SK-N-SH (cell line): ENCODE measurements around the gene ARL3. TPM values are rescaled to one million over a fixed set of nuclear protein-coding genes. Genes with fewer than 3 reads are reported as not detected.

ENCODE experiments used
- CTCF ChIA-PET: fragments of 300-600, 350-600 bp; formaldehyde crosslinking; extraction: SDS; loops from one replicate; lab custom pipeline; 2021; lab: Yijun Ruan, JAX
- POLR2A ChIA-PET: fragments of 350-600 bp; sonication (Branson Sonifier 250); formaldehyde crosslinking; extraction: SDS; loops from one replicate; lab custom pipeline; 2020; ENCODE audit warnings: antibody characterized with exemption, inconsistent platforms; lab: Yijun Ruan, JAX
- DNase-seq: peaks from one replicate; pipeline ENCODE4 v3.0.0; 2012
- H2AFZ ChIP-seq: fragments of 200-600 bp; sonication (generic); 2 replicates; pipeline ENCODE4 v1.8.1; 2016; ENCODE audit warnings: antibody characterized with exemption, mild to moderate bottlenecking, low read depth
- H3F3A ChIP-seq: fragments of 200-600 bp; sonication (generic); replicated peaks from 2 replicates; pipeline ENCODE3; 2016; ENCODE audit warnings: antibody characterized with exemption, mild to moderate bottlenecking; ENCODE audit not compliant: insufficient read depth
- H3K27ac ChIP-seq, 2 experiments: fragments of 200-500 bp in 1 of 2; fragments of 200-600 bp in 1 of 2; sonication (Bioruptor generic) in 1 of 2; sonication (generic), shearing (Covaris generic) in 1 of 2; 2 replicates each; pipeline versions ENCODE4 v1.5.1 to v1.6.1; 2014 to 2016; ENCODE audit warnings: low read depth in 2 of 2, inconsistent platforms in 1 of 2, low read length in 1 of 2, mild to moderate bottlenecking in 1 of 2, mixed read lengths in 1 of 2
- H3K27me3 ChIP-seq: fragments of 200-600 bp; sonication (generic), shearing (Covaris generic); 2 replicates; pipeline ENCODE4 v1.6.1; 2016; ENCODE audit warnings: mixed run types; ENCODE audit not compliant: insufficient read depth
- H3K36me3 ChIP-seq, 2 experiments: fragments of 200-500 bp in 1 of 2; fragments of 200-600 bp in 1 of 2; sonication (Bioruptor generic) in 1 of 2; sonication (generic) in 1 of 2; replicated peaks in 1 of 2; 2 replicates each; pipeline versions ENCODE3 to v1.5.1; 2014 to 2016; ENCODE audit warnings: low read length in 1 of 2, mild to moderate bottlenecking in 1 of 2; ENCODE audit not compliant: insufficient read depth in 2 of 2, control insufficient read depth in 1 of 2
- H3K4me1 ChIP-seq, 2 experiments: fragments of 200-500 bp in 1 of 2; fragments of 200-600 bp in 1 of 2; sonication (Bioruptor generic) in 1 of 2; sonication (generic), shearing (Covaris generic) in 1 of 2; 2 replicates each; pipeline versions ENCODE4 v1.5.1 to v1.6.1; 2014 to 2016; ENCODE audit warnings: low read depth in 1 of 2, low read length in 1 of 2, mixed run types in 1 of 2; ENCODE audit not compliant: insufficient read depth in 2 of 2, control insufficient read depth in 1 of 2
- H3K4me2 ChIP-seq: fragments of 200-600 bp; sonication (generic), shearing (Covaris generic); 2 replicates; pipeline ENCODE4 v1.6.1; 2017; ENCODE audit warnings: mixed run types
- H3K4me3 ChIP-seq, 2 experiments: fragments of 200-500 bp in 1 of 2; fragments of 200-600 bp in 1 of 2; sonication (Bioruptor generic) in 1 of 2; sonication (generic), shearing (Covaris generic) in 1 of 2; 2 replicates each; pipeline versions ENCODE4 v1.5.1 to v1.8.1; 2014 to 2016; ENCODE audit warnings: low read depth in 2 of 2, inconsistent platforms in 1 of 2, low read length in 1 of 2, mild to moderate bottlenecking in 1 of 2, mixed read lengths in 1 of 2, moderate library complexity in 1 of 2
- H3K79me2 ChIP-seq: fragments of 200-600 bp; sonication (generic); 2 replicates; pipeline ENCODE4 v1.8.1; 2017; ENCODE audit warnings: mild to moderate bottlenecking; ENCODE audit not compliant: insufficient read depth
- H3K9ac ChIP-seq: fragments of 200-600 bp; sonication (generic); 2 replicates; pipeline ENCODE4 v1.6.1; 2017; ENCODE audit warnings: mixed run types
- H3K9me2 ChIP-seq: fragments of 200-600 bp; sonication (generic); 2 replicates; pipeline ENCODE4 v1.6.1; 2017; ENCODE audit warnings: mixed run types
- H3K9me3 ChIP-seq: fragments of 200-600 bp; sonication (generic); 2 replicates; pipeline ENCODE4 v1.6.1; 2017; ENCODE audit warnings: mixed run types, mild to moderate bottlenecking, moderate library complexity
- H4K20me1 ChIP-seq: fragments of 200-600 bp; sonication (generic); 2 replicates; pipeline ENCODE4 v1.6.1; 2017; ENCODE audit warnings: mild to moderate bottlenecking, mixed run types; ENCODE audit not compliant: insufficient read depth
- EZH2phosphoT487 ChIP-seq: fragments of 200-600 bp; sonication (generic); IDR thresholded peaks from 2 replicates; pipeline ENCODE4 v1.6.1; 2017; ENCODE audit warnings: low read depth, mixed run types, mild to moderate bottlenecking, antibody characterized with exemption, moderate library complexity, borderline replicate concordance
- GATA2 ChIP-seq: sonication (generic); formaldehyde crosslinking; IDR thresholded peaks from 2 replicates; pipeline ENCODE4 v1.5.0; 2020; ENCODE audit warnings: mild to moderate bottlenecking, missing genetic modification reagents
- JUND ChIP-seq: IDR thresholded peaks from 2 replicates; pipeline ENCODE4 v1.4.0; 2012
- MEF2A ChIP-seq: IDR thresholded peaks from 2 replicates; pipeline ENCODE4 v1.4.0; 2012; ENCODE audit warnings: low read depth, borderline replicate concordance
- POLR2AphosphoS5 ChIP-seq: IDR thresholded peaks from 2 replicates; pipeline ENCODE4 v1.6.1; 2012; ENCODE audit warnings: low read depth, low read length
- RAD21 ChIP-seq: IDR thresholded peaks from 2 replicates; pipeline ENCODE4 v1.6.1; 2012; ENCODE audit warnings: mild to moderate bottlenecking, low read length
- RCOR1 ChIP-seq: fragments of 150-350 bp; IDR thresholded peaks from 2 replicates; pipeline ENCODE4 v1.6.1; 2017; ENCODE audit warnings: antibody characterized with exemption, low read length
- SMC3 ChIP-seq: IDR thresholded peaks from 2 replicates; pipeline ENCODE4 v1.6.1; 2012; ENCODE audit warnings: low read depth, low read length, improper control_type of control experiment
- TEAD4 ChIP-seq: IDR thresholded peaks from 2 replicates; pipeline ENCODE4 v1.4.0; 2012; ENCODE audit warnings: mild to moderate bottlenecking, borderline replicate concordance; ENCODE audit not compliant: insufficient read depth
- WGBS: methylation state at CpG from one replicate; pipeline ENCODE4 v1.1.6; 2017; ENCODE audit warnings: low lambda C conversion rate; 5-methylcytosine and 5-hydroxymethylcytosine counted together
- polyA plus RNA-seq, 3 experiments: library from polyadenylated mRNA; depleted of rRNA; stranded (reverse); fragments of >200 nt; gene quantifications; 2 replicates each; pipeline ENCODE4 v1.2.3, GENCODE V29; 2012
- TF ChIP-seq, protein P1 (sequence below): IDR thresholded peaks from 2 replicates; pipeline ENCODE4; 2012
- TF ChIP-seq, protein P2 (sequence below): IDR thresholded peaks from 2 replicates; pipeline ENCODE4 v1.4.0; 2012; ENCODE audit warnings: low read depth, borderline replicate concordance
- TF ChIP-seq, protein P3 (sequence below): IDR thresholded peaks from 2 replicates; pipeline ENCODE4 v1.6.1; 2012; ENCODE audit warnings: mild to moderate bottlenecking, low read depth, low read length, moderate library complexity
- TF ChIP-seq, protein P4 (sequence below): fragments of 200-600 bp; sonication (generic); IDR thresholded peaks from 2 replicates; pipeline ENCODE4 v1.6.1; 2017; ENCODE audit warnings: antibody characterized with exemption, mild to moderate bottlenecking, moderate library complexity

ARL3 gene
- polyA plus RNA-seq, 1 of the 3 experiments (the other 2 are of a cell fraction) = 11.2 TPM

DNA sequence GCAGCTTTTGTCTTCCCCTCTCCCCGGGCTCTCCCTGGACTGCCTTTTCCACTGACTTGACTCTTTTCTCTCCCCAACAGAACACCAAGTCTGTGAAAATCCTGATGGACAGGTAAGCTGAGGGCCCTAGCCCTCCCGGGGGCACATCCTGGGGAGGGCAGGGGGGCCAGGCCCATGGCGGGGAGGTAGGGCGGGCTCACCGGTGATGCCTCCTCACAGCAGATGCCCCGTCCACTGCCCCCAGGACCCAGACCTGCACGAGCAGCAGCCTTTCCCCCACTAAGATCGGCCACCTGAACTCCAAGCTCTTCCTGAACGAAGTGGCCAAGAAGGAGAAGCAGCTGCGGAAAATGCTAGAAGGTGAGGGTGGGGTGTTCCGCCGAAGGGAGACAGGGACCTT lies 58.2 kb downstream of the ARL3 start:
- peaks cover 16% of the 10 kb centered on the region for H3F3A ChIP-seq
- DNase-seq = no peak
- H4K20me1 ChIP-seq = peaks cover 48% of the 10 kb centered on the region
- TF ChIP-seq TEAD4 (no peak), EZH2phosphoT487 (no peak), RCOR1 (no peak), JUND (no peak), MEF2A (no peak), RAD21 (no peak)
- TF ChIP-seq, protein P1, sequence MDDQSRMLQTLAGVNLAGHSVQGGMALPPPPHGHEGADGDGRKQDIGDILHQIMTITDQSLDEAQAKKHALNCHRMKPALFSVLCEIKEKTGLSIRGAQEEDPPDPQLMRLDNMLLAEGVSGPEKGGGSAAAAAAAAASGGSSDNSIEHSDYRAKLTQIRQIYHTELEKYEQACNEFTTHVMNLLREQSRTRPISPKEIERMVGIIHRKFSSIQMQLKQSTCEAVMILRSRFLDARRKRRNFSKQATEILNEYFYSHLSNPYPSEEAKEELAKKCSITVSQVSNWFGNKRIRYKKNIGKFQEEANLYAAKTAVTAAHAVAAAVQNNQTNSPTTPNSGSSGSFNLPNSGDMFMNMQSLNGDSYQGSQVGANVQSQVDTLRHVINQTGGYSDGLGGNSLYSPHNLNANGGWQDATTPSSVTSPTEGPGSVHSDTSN = no peak
- TF ChIP-seq, protein P2, sequence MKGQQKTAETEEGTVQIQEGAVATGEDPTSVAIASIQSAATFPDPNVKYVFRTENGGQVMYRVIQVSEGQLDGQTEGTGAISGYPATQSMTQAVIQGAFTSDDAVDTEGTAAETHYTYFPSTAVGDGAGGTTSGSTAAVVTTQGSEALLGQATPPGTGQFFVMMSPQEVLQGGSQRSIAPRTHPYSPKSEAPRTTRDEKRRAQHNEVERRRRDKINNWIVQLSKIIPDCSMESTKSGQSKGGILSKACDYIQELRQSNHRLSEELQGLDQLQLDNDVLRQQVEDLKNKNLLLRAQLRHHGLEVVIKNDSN = no peak
- H3K27me3 ChIP-seq = no peaks in the 10 kb centered on the region
- H3K4me3 ChIP-seq = no peak overlapping the region
- H3K9me3 ChIP-seq = no peaks in the 10 kb centered on the region
- no peak overlapping the region for H3K9ac ChIP-seq
- ChIA-PET POLR2A (interaction anchor here (1.0 kb wide), 1 partner anchor 9 kb away, joined by 3 read pairs; no protein-coding TSS in a partner anchor), CTCF (interaction anchor here (0.8 to 2.2 kb wide), 5 partner anchors 8 to 59 kb away, joined by 3 to 10 read pairs (median 5); partner anchors contain the start of genes SFXN2 and TRIM8)
- no peak overlapping the region for H3K27ac ChIP-seq
- peaks cover 19 to 52% of the 10 kb centered on the region in 2 experiments for H3K36me3 ChIP-seq
- H3K4me1 ChIP-seq = peaks cover 0 to 14% of the 10 kb centered on the region in 2 experiments; a peak in 1 of 4 replicates
- no peaks in the 10 kb centered on the region for H3K9me2 ChIP-seq
- WGBS = 100% methylated on average over 7 of the region's 12 CpGs
- H3K79me2 ChIP-seq = peaks cover 48% of the 10 kb centered on the region
- no peak overlapping the region for H2AFZ ChIP-seq
- no peak overlapping the region for H3K4me2 ChIP-seq

DNA sequence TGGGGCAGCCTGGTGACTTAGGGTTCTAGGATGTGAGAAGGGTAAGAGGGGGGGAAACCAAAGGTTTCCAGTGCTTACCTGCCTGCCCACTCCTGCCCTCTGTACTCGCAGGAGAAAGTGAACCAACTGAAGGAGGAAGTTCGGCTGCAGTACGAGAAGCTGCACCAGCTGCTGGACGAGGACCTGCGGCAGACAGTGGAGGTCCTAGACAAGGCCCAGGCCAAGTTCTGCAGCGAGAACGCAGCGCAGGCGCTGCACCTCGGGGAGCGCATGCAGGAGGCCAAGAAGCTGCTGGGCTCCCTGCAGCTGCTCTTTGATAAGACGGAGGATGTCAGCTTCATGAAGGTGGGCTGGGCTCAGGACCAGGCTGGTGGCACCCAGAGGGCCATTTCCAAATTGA lies 59.2 kb downstream of the ARL3 start:
- no peak for DNase-seq
- 96% methylated on average over 12 of the region's 12 CpGs for WGBS
- peaks cover 19 to 52% of the 10 kb centered on the region in 2 experiments for H3K36me3 ChIP-seq
- H3K27ac ChIP-seq = no peak overlapping the region
- H3K9me2 ChIP-seq = no peaks in the 10 kb centered on the region
- H2AFZ ChIP-seq = no peak overlapping the region
- peaks cover 16% of the 10 kb centered on the region for H3F3A ChIP-seq
- H3K4me2 ChIP-seq = no peak overlapping the region
- no peaks in the 10 kb centered on the region for H3K9me3 ChIP-seq
- H3K4me1 ChIP-seq = peaks cover 0 to 16% of the 10 kb centered on the region in 2 experiments; a peak in 1 of 4 replicates
- no peak overlapping the region for H3K4me3 ChIP-seq
- H4K20me1 ChIP-seq = peaks cover 59% of the 10 kb centered on the region
- H3K27me3 ChIP-seq = no peaks in the 10 kb centered on the region
- peaks cover 59% of the 10 kb centered on the region for H3K79me2 ChIP-seq
- H3K9ac ChIP-seq = no peak overlapping the region
- ChIA-PET POLR2A (no interaction called here), CTCF (interaction anchor here (1.8 to 2.2 kb wide), 2 partner anchors 9 to 10 kb away, joined by 5 to 8 read pairs; partner anchors contain the start of gene TRIM8)
- TF ChIP-seq, protein P3, sequence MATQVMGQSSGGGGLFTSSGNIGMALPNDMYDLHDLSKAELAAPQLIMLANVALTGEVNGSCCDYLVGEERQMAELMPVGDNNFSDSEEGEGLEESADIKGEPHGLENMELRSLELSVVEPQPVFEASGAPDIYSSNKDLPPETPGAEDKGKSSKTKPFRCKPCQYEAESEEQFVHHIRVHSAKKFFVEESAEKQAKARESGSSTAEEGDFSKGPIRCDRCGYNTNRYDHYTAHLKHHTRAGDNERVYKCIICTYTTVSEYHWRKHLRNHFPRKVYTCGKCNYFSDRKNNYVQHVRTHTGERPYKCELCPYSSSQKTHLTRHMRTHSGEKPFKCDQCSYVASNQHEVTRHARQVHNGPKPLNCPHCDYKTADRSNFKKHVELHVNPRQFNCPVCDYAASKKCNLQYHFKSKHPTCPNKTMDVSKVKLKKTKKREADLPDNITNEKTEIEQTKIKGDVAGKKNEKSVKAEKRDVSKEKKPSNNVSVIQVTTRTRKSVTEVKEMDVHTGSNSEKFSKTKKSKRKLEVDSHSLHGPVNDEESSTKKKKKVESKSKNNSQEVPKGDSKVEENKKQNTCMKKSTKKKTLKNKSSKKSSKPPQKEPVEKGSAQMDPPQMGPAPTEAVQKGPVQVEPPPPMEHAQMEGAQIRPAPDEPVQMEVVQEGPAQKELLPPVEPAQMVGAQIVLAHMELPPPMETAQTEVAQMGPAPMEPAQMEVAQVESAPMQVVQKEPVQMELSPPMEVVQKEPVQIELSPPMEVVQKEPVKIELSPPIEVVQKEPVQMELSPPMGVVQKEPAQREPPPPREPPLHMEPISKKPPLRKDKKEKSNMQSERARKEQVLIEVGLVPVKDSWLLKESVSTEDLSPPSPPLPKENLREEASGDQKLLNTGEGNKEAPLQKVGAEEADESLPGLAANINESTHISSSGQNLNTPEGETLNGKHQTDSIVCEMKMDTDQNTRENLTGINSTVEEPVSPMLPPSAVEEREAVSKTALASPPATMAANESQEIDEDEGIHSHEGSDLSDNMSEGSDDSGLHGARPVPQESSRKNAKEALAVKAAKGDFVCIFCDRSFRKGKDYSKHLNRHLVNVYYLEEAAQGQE = no peak
- TF ChIP-seq POLR2AphosphoS5 = no peak
- TF ChIP-seq, protein P2 = no peak
- no peak for TF ChIP-seq SMC3
- TF ChIP-seq, protein P4, sequence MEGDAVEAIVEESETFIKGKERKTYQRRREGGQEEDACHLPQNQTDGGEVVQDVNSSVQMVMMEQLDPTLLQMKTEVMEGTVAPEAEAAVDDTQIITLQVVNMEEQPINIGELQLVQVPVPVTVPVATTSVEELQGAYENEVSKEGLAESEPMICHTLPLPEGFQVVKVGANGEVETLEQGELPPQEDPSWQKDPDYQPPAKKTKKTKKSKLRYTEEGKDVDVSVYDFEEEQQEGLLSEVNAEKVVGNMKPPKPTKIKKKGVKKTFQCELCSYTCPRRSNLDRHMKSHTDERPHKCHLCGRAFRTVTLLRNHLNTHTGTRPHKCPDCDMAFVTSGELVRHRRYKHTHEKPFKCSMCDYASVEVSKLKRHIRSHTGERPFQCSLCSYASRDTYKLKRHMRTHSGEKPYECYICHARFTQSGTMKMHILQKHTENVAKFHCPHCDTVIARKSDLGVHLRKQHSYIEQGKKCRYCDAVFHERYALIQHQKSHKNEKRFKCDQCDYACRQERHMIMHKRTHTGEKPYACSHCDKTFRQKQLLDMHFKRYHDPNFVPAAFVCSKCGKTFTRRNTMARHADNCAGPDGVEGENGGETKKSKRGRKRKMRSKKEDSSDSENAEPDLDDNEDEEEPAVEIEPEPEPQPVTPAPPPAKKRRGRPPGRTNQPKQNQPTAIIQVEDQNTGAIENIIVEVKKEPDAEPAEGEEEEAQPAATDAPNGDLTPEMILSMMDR = no peak
- TF ChIP-seq GATA2 (CRISPR knock-in tag) = no peak
